NOMO-1 treated with DMSO at 0.1 percent for 48 hours (cell line): ENCODE results near the gene BAIAP2L2.
"Not testable (repeated sequence)": the region's sequence is repeated elsewhere in the genome, so short reads cannot be mapped to it uniquely, and the experiment has no call there.

Source experiments
- DNase-seq: peaks from one replicate; lab custom pipeline; 2025; ENCODE audit not compliant: unreplicated experiment; lab: John Stamatoyannopoulos, UW

The BAIAP2L2 gene

GRCh38 chr22:38129021-38129420 lies 18.5 kb upstream of the BAIAP2L2 start:
- DNase-seq, result no peak

GRCh38 chr22:38127869-38128268 lies 17.4 kb upstream of the BAIAP2L2 start:
- DNase-seq, result no peak

GRCh38 chr22:38126928-38127668 lies 16.6 kb upstream of the BAIAP2L2 start:
- DNase-seq, result no peak

GRCh38 chr22:38125751-38126201 lies 15.3 kb upstream of the BAIAP2L2 start:
- no peak for DNase-seq

GRCh38 chr22:38125038-38125610 lies 14.6 kb upstream of the BAIAP2L2 start:
- DNase-seq, result no peak

- no peak for DNase-seq
Observed at GRCh38 chr22:38124236-38124974, 13.9 kb upstream of the BAIAP2L2 start.

- DNase-seq, result no peak
Observed at GRCh38 chr22:38122616-38123015, 12.1 kb upstream of the BAIAP2L2 start.

GRCh38 chr22:38120359-38121110 lies 10.1 kb upstream of the BAIAP2L2 start:
- no peak for DNase-seq

GRCh38 chr22:38118747-38119146 lies 8.3 kb upstream of the BAIAP2L2 start:
- not testable (repeated sequence) for DNase-seq

- no peak for DNase-seq
Observed at GRCh38 chr22:38118182-38118581, 7.7 kb upstream of the BAIAP2L2 start.

GRCh38 chr22:38117556-38117955 lies 7.1 kb upstream of the BAIAP2L2 start:
- not testable (repeated sequence) for DNase-seq

- no peak for DNase-seq
Observed at GRCh38 chr22:38115423-38116205, 5.1 kb upstream of the BAIAP2L2 start.

- DNase-seq, result peak; percentile 54
Observed at GRCh38 chr22:38114484-38115398, 4.3 kb upstream of the BAIAP2L2 start.

- no peak for DNase-seq
Observed at GRCh38 chr22:38112381-38112780, 1.9 kb upstream of the BAIAP2L2 start.

- DNase-seq, result no peak
Observed at GRCh38 chr22:38111925-38112355, 1.5 kb upstream of the BAIAP2L2 start.

- DNase-seq, result no peak
Observed at GRCh38 chr22:38110863-38111852, 674 bp upstream of the BAIAP2L2 start.

GRCh38 chr22:38109371-38110001 lies 998 bp downstream of the BAIAP2L2 start:
- DNase-seq, result no peak
